Adrenal gland (tissue), 12 donors: Measurements from ENCODE around the gene SORBS1. TPM values are rescaled to one million over a fixed set of nuclear protein-coding genes. Genes with fewer than 3 reads are reported as not detected.

ENCODE experiments used
- DNase-seq, 7 donors: peaks; one replicate each; pipeline ENCODE4 v3.0.0-alpha.2; 2019 to 2020
- H3K27ac ChIP-seq, 5 donors: fragments of 200-600 bp; sonication (generic) in 4 of 5; 1 replicate in 3 of 5; 2 replicates in 2 of 5; pipeline versions ENCODE4 v1.5.1 to v1.8.0; 2016 to 2020; ENCODE audit warnings: mild to moderate bottlenecking in 1 of 5
- H3K27me3 ChIP-seq: fragments of 200-600 bp; 2 replicates; pipeline ENCODE4 v1.8.0; 2021
- H3K36me3 ChIP-seq, 2 donors: fragments of 200-600 bp; replicated peaks in 1 of 2; 1 replicate in 1 of 2; 2 replicates in 1 of 2; pipeline versions ENCODE4 v1.5.1 to v1.8.0; 2018 to 2022
- H3K4me1 ChIP-seq, 2 donors: fragments of 200-600 bp; replicated peaks in 1 of 2; 1 replicate in 1 of 2; 2 replicates in 1 of 2; pipeline versions ENCODE4 v1.5.1 to v1.8.0; 2018 to 2021
- H3K4me3 ChIP-seq, 4 donors: fragments of 200-600 bp; sonication (generic) in 3 of 4; one replicate each; pipeline ENCODE4 v1.5.1; 2016 to 2018
- H3K9me3 ChIP-seq, 3 donors: fragments of 200-600 bp; sonication (generic) in 1 of 3; replicated peaks in 1 of 3; 1 replicate in 2 of 3; 2 replicates in 1 of 3; pipeline versions ENCODE4 v1.5.1 to v1.8.0; 2016 to 2021
- CTCF ChIP-seq, 6 experiments: fragments of 450-650 bp in 4 of 6; fragments of 200-600 bp in 2 of 6; sonication (generic) in 1 of 6; IDR thresholded peaks; 1 replicate in 5 of 6; 2 replicates in 1 of 6; pipeline versions ENCODE4 v1.5.1 to v1.8.0; 2016 to 2021; ENCODE audit warnings: antibody characterized with exemption in 6 of 6, mild to moderate bottlenecking in 2 of 6, moderate library complexity in 1 of 6
- POLR2A ChIP-seq, 2 donors: fragments of 450-650 bp; IDR thresholded peaks; one replicate each; pipeline ENCODE4 v1.6.1; 2017; ENCODE audit warnings: antibody characterized with exemption in 2 of 2, mild to moderate bottlenecking in 2 of 2, moderate library complexity in 1 of 2
- WGBS, 4 donors: extraction: QIAGEN DNeasy Blood & Tissue Kit in 2 of 4; methylation state at CpG; one replicate each; pipeline versions ENCODE4 v1.1.5 to v1.1.7; 2013 to 2017; 5-methylcytosine and 5-hydroxymethylcytosine counted together
- intact Hi-C, 2 donors: fragments of 100-400 bp; cut with DNase I; formaldehyde crosslinking; loops; one replicate each; pipeline versions ENCODE4 v1.14.1 to v1.15.0; 2022 to 2023
- polyA plus RNA-seq, 3 donors: library from polyadenylated mRNA; stranded (reverse); fragments of 200-250 nt in 2 of 3; fragments of 350-450 nt in 1 of 3; fragmentation: Illumina TruSeq in 1 of 3; extraction: RNeasy Lipid Tissue Mini Kit (QIAGEN cat#74804) in 1 of 3; gene quantifications; one replicate each; pipeline ENCODE4 v1.2.3, GENCODE V29; 2013 to 2014
- total RNA-seq, 9 donors: library from RNA; depleted of rRNA in 4 of 9; stranded (reverse); fragments of >200 nt in 4 of 9; fragments of 120-200 nt in 1 of 9; fragmentation: NEBNext Ultra II Directional in 1 of 9; extraction: Animal tissue kit (Norgen Biotek cat#: 25700) in 1 of 9; gene quantifications; one replicate each; pipeline versions ENCODE4 v1.1.0 to v1.2.4, GENCODE V29; 2013 to 2023
- donor health status: healthy with polysubstance abuse.
- donor health status: Bipolar disorder and iron deficiency.
- donor health status: DM: yes; HTN: yes; CAD: no.
- donor health status: DM: no; HTN: no; CAD: no.
- donor health status: DM: no; HTN: no; CAD: no.
- donor health status: DM: yes; HTN: yes; CAD: no.

The SORBS1 gene
- total and polyA plus RNA-seq, 12 donors = 9.5 to 43.4 (median 19.0) TPM

- Histone ChIP-seq H3K4me1 (peaks cover 0 to 5% of the 10 kb centered on the region in 2 donors), H3K4me3 (no peak overlapping the region), H3K27me3 (no peaks in the 10 kb centered on the region), H3K27ac (no peak overlapping the region), H3K9me3 (no peaks in the 10 kb centered on the region), H3K36me3 (no peaks in the 10 kb centered on the region)
- WGBS, 4 donors = 90 to 97% (median 93%) methylated on average over 3 of the region's 3 CpGs
- intact Hi-C loops = no loop called here
- no peak for DNase-seq
- no peak for TF ChIP-seq POLR2A (IDR thresholded peaks at IDR 0.05)
- TF ChIP-seq CTCF (IDR thresholded peaks at IDR 0.05) = no peak
These were observed 261.1 kb downstream of the SORBS1 start for GRCh38 chr10:95300022-95300539.

DNA sequence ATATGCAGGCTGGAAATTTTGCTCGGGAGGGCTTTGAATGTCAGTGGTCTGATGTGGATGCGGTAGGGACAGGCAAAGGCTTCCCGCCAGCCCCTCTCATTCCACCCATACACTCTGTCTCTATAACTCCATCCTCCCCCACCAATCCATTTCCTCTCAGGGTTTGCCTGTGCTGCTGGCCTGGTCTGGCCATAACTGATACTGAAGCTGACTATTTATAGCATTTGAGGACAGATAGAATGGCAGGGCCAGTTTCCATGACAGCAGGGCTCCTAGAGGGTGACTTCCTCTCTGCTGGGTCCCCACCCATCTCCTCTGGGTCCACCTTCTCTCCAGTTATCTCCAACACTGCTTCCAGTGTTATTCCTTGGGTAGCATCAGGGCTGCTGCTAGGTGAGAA lies 263.8 kb downstream of the SORBS1 start:
- DNase-seq = no peak
- Histone ChIP-seq H3K4me3 (no peak overlapping the region), H3K36me3 (no peaks in the 10 kb centered on the region), H3K27me3 (no peaks in the 10 kb centered on the region), H3K27ac (no peak overlapping the region), H3K9me3 (no peaks in the 10 kb centered on the region), H3K4me1 (peaks cover 0 to 7% of the 10 kb centered on the region in 2 donors)
- intact Hi-C loops = no loop called here
- WGBS, 4 donors = 86 to 100% (median 92%) methylated on average over 3 of the region's 3 CpGs
- TF ChIP-seq CTCF (IDR thresholded peaks at IDR 0.05) (no peak), POLR2A (IDR thresholded peaks at IDR 0.05) (no peak)

DNA sequence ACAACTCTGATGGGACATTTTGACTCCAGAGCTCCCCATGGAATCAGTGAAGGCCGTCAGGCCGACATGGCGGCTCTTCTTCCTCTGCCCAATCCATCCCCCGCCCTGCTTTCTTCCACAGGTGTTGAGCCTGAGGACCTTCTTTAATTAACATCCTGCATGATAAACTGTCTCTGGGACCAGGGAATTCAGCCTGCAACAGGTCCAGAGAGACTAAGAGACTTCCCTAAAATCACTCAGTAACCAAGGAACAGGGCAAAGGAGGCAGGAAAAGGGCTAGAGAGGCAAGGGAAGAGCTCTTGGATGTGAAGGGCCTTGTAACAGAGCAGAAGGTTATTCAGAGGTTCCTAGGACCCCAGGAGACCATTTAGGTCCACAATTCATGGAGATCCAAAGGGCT lies 264.4 kb downstream of the SORBS1 start:
- intact Hi-C loops = no loop called here
- Histone ChIP-seq H3K4me3 (no peak overlapping the region), H3K27ac (no peak overlapping the region), H3K36me3 (no peaks in the 10 kb centered on the region), H3K4me1 (peaks cover 0 to 7% of the 10 kb centered on the region in 2 donors), H3K27me3 (no peaks in the 10 kb centered on the region), H3K9me3 (no peaks in the 10 kb centered on the region)
- DNase-seq = no peak
- no peak for TF ChIP-seq POLR2A (IDR thresholded peaks at IDR 0.05)
- no peak for TF ChIP-seq CTCF (IDR thresholded peaks at IDR 0.05)
- WGBS, 4 donors = 79 to 95% (median 89%) methylated on average over 4 of the region's 4 CpGs

DNA sequence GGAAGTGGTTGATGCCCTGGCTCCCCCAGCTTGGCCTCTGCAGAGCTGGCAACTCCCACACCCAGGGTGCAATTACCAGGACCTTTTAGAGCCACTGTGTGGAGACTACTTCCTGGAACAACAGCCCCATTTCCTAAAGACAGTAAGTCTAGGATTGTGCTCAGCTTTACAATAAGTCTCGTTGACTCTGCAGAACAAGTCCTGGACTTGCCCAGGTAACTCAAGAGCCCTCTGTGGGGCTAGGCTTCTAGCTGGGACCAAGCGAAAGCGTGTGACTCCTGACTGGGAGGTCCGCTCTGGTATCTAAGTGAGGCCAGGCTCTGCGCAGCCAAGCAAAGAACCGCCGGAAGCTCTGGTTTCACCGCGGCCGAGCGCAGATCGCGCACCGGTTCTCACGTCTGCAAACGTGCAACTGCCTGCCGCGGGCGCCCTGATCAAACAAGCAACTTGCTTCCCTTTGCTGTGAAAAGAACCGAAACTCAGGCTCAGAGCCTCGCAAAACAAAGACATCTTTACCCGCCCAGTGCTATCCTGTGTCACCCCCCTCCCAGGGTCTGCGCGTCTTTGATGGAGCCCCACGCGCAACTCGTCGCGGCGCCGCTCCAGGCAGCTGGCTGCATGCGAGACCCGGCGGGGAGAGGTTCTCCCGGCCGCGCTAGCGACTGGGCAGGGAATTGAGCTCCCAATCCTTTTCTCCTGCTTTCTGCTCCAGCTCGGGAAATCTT lies 266.0 kb downstream of the SORBS1 start:
- DNase-seq = peak in 3 of 7 donors; percentile 35 to 43 (median 39)
- intact Hi-C loops = no loop called here
- peaks cover 0 to 7% of the 10 kb centered on the region in 2 donors for H3K4me1 ChIP-seq
- no peaks in the 10 kb centered on the region for H3K27me3 ChIP-seq
- TF ChIP-seq CTCF (IDR thresholded peaks at IDR 0.05) (no peak), POLR2A (IDR thresholded peaks at IDR 0.05) (no peak)
- no peaks in the 10 kb centered on the region for H3K9me3 ChIP-seq
- 4 to 8% (median 6%) methylated on average over 16 to 39 of the region's 39 CpGs for WGBS, 4 donors
- no peaks in the 10 kb centered on the region for H3K36me3 ChIP-seq
- no peak overlapping the region for H3K27ac ChIP-seq
- H3K4me3 ChIP-seq = peak overlapping the region in 1 of 4 donors; percentile 42
